HEK293 (cell line): Measurements from ENCODE around the gene HINT3.

Source experiments
- CTCF ChIA-PET: fragments of 350-600 bp; formaldehyde crosslinking; extraction: SDS; loops from one replicate; lab custom pipeline; 2021; ENCODE audit warnings: antibody characterized with exemption; lab: Yijun Ruan, JAX
- POLR2A ChIA-PET: fragments of 300-600 bp; formaldehyde crosslinking; extraction: SDS; loops from one replicate; lab custom pipeline; 2020; ENCODE audit warnings: antibody characterized with exemption, inconsistent platforms; lab: Yijun Ruan, JAX
- H3K27ac ChIP-seq: fragments of 200-500 bp; sonication (Bioruptor generic); 2 replicates; pipeline ENCODE4 v1.5.1; 2014; ENCODE audit warnings: low read depth, low read length, control low read depth, inconsistent platforms; ENCODE audit errors: extremely low read depth
- H3K36me3 ChIP-seq, 2 experiments: fragments of 200-500 bp in 1 of 2; sonication (Bioruptor generic) in 1 of 2; 1 replicate in 1 of 2; 2 replicates in 1 of 2; pipeline ENCODE4 v1.5.1; 2014 to 2017; ENCODE audit warnings: inconsistent platforms in 2 of 2, low read length in 2 of 2; ENCODE audit not compliant: control insufficient read depth in 2 of 2, insufficient read depth in 1 of 2
- H3K4me1 ChIP-seq: fragments of 200-500 bp; sonication (Bioruptor generic); 2 replicates; pipeline ENCODE4 v1.5.1; 2014; ENCODE audit warnings: mild to moderate bottlenecking, low read length, inconsistent platforms; ENCODE audit not compliant: control insufficient read depth, insufficient read depth
- H3K4me3 ChIP-seq: 2 replicates; pipeline ENCODE4 v1.5.1; 2011; ENCODE audit warnings: low read depth, mild to moderate bottlenecking, control low read depth, low read length, moderate library complexity
- H3K9me3 ChIP-seq: fragments of 200-500 bp; sonication (Bioruptor generic); 2 replicates; pipeline ENCODE4 v1.5.1; 2014; ENCODE audit warnings: low read depth, low read length, inconsistent platforms; ENCODE audit not compliant: control insufficient read depth, insufficient read depth
- HOXC10 ChIP-seq: sonication (generic); formaldehyde crosslinking; IDR thresholded peaks from 2 replicates; pipeline ENCODE4 v1.8.1; 2023; ENCODE audit warnings: mild to moderate bottlenecking, missing genetic modification reagents
- MEIS1 ChIP-seq: sonication (generic); formaldehyde crosslinking; IDR thresholded peaks from 2 replicates; pipeline ENCODE4 v1.8.1; 2022; ENCODE audit warnings: missing genetic modification reagents, mild to moderate bottlenecking, borderline replicate concordance
- ZBTB49 ChIP-seq: fragments of 450-650 bp; formaldehyde crosslinking; IDR thresholded peaks from 2 replicates; pipeline ENCODE4 v1.5.1; 2016; ENCODE audit warnings: missing biosample characterization, missing genetic modification characterization, low read depth
- ZFP41 ChIP-seq: fragments of 450-650 bp; formaldehyde crosslinking; IDR thresholded peaks from 2 replicates; pipeline ENCODE4 v1.5.1; 2016; ENCODE audit warnings: missing biosample characterization, missing genetic modification characterization, borderline replicate concordance
- ZNF341 ChIP-seq: fragments of 450-650 bp; formaldehyde crosslinking; IDR thresholded peaks from 2 replicates; pipeline ENCODE4; 2016; ENCODE audit warnings: low read depth, missing biosample characterization, missing genetic modification characterization
- ZNF398 ChIP-seq: fragments of 450-650 bp; formaldehyde crosslinking; IDR thresholded peaks from 2 replicates; pipeline ENCODE4 v1.5.1; 2017; ENCODE audit warnings: missing biosample characterization, missing genetic modification characterization
- ZNF549 ChIP-seq: fragments of 450-650 bp; IDR thresholded peaks from 2 replicates; pipeline ENCODE4 v1.5.1; 2018; ENCODE audit warnings: missing biosample characterization, missing genetic modification characterization, mild to moderate bottlenecking, inconsistent platforms, moderate library complexity
- ZNF777 ChIP-seq: fragments of 450-650 bp; formaldehyde crosslinking; IDR thresholded peaks from 2 replicates; pipeline ENCODE4 v1.5.1; 2017; ENCODE audit warnings: missing biosample characterization, missing genetic modification characterization, borderline replicate concordance
- TF ChIP-seq, protein P1 (sequence below): fragments of 450-650 bp; formaldehyde crosslinking; IDR thresholded peaks from 2 replicates; pipeline ENCODE4 v1.5.1; 2017; ENCODE audit warnings: missing biosample characterization, missing genetic modification characterization
- TF ChIP-seq, protein P2 (sequence below): fragments of 450-650 bp; formaldehyde crosslinking; IDR thresholded peaks from 2 replicates; pipeline ENCODE4 v1.5.1; 2016; ENCODE audit warnings: missing biosample characterization, missing genetic modification characterization

Gene HINT3

GRCh38 chr6:125939791-125940190 lies 16.8 kb upstream of the HINT3 start (continued):
- TF ChIP-seq ZNF341 (no peak), ZNF549 (tag by site-specific recombination) (no peak)
- TF ChIP-seq, all 188 proteins: peak for 0

- POLR2A ChIA-PET, result interaction anchor here (0.7 to 1.0 kb wide), 2 partner anchors 16 to 46 kb away, joined by 3 read pairs; no protein-coding TSS in a partner anchor
- H3K4me3 ChIP-seq, result no peak overlapping the region
- no peaks in the 10 kb centered on the region for H3K36me3 ChIP-seq
- H3K4me1 ChIP-seq, result no peaks in the 10 kb centered on the region
- TF ChIP-seq MEIS1 (no peak), HOXC10 (no peak), ZBTB49 (tag by site-specific recombination) (no peak), ZNF777 (tag by site-specific recombination) (no peak), ZFP41 (tag by site-specific recombination) (no peak), ZNF398 (no peak)
- TF ChIP-seq, protein P1, sequence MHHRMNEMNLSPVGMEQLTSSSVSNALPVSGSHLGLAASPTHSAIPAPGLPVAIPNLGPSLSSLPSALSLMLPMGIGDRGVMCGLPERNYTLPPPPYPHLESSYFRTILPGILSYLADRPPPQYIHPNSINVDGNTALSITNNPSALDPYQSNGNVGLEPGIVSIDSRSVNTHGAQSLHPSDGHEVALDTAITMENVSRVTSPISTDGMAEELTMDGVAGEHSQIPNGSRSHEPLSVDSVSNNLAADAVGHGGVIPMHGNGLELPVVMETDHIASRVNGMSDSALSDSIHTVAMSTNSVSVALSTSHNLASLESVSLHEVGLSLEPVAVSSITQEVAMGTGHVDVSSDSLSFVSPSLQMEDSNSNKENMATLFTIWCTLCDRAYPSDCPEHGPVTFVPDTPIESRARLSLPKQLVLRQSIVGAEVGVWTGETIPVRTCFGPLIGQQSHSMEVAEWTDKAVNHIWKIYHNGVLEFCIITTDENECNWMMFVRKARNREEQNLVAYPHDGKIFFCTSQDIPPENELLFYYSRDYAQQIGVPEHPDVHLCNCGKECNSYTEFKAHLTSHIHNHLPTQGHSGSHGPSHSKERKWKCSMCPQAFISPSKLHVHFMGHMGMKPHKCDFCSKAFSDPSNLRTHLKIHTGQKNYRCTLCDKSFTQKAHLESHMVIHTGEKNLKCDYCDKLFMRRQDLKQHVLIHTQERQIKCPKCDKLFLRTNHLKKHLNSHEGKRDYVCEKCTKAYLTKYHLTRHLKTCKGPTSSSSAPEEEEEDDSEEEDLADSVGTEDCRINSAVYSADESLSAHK (tag by site-specific recombination), result no peak
- TF ChIP-seq, protein P2, sequence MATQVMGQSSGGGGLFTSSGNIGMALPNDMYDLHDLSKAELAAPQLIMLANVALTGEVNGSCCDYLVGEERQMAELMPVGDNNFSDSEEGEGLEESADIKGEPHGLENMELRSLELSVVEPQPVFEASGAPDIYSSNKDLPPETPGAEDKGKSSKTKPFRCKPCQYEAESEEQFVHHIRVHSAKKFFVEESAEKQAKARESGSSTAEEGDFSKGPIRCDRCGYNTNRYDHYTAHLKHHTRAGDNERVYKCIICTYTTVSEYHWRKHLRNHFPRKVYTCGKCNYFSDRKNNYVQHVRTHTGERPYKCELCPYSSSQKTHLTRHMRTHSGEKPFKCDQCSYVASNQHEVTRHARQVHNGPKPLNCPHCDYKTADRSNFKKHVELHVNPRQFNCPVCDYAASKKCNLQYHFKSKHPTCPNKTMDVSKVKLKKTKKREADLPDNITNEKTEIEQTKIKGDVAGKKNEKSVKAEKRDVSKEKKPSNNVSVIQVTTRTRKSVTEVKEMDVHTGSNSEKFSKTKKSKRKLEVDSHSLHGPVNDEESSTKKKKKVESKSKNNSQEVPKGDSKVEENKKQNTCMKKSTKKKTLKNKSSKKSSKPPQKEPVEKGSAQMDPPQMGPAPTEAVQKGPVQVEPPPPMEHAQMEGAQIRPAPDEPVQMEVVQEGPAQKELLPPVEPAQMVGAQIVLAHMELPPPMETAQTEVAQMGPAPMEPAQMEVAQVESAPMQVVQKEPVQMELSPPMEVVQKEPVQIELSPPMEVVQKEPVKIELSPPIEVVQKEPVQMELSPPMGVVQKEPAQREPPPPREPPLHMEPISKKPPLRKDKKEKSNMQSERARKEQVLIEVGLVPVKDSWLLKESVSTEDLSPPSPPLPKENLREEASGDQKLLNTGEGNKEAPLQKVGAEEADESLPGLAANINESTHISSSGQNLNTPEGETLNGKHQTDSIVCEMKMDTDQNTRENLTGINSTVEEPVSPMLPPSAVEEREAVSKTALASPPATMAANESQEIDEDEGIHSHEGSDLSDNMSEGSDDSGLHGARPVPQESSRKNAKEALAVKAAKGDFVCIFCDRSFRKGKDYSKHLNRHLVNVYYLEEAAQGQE, result no peak
- H3K27ac ChIP-seq, result no peak overlapping the region
- CTCF ChIA-PET, result interaction anchor here (0.6 to 6.7 kb wide), 4 partner anchors 8 to 35 kb away, joined by 3 to 47 read pairs (median 5); partner anchors contain the start of gene HINT3
- H3K9me3 ChIP-seq, result no peaks in the 10 kb centered on the region
Observed at GRCh38 chr6:125940247-125941041, 16.1 kb upstream of the HINT3 start.
